ENCODE measurements around the gene MED1.
"Not testable (repeated sequence)": the region's sequence is repeated elsewhere in the genome, so short reads cannot be mapped to it uniquely, and the experiment has no call there.

Gene MED1

DNA sequence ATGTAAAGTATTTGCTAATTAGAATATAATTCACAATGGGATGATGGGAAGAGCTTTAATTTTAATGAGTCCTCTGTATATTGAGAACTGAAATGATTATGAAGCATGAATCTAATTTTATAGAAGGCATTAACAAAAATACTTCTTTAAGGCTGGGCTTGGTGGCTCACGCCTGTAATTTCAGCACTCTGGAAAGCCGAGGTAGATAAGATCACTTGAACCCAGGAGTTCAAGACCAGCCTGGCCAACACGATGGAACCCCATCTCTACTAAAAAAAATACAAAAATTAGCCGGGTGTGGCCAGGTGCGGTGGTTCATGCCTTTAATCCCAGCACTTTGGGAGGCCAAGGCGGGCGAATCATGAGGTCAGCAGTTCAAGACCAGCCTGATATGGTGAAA, 22.2 kb upstream of the MED1 start:
- TF ChIP-seq, protein P1, sequence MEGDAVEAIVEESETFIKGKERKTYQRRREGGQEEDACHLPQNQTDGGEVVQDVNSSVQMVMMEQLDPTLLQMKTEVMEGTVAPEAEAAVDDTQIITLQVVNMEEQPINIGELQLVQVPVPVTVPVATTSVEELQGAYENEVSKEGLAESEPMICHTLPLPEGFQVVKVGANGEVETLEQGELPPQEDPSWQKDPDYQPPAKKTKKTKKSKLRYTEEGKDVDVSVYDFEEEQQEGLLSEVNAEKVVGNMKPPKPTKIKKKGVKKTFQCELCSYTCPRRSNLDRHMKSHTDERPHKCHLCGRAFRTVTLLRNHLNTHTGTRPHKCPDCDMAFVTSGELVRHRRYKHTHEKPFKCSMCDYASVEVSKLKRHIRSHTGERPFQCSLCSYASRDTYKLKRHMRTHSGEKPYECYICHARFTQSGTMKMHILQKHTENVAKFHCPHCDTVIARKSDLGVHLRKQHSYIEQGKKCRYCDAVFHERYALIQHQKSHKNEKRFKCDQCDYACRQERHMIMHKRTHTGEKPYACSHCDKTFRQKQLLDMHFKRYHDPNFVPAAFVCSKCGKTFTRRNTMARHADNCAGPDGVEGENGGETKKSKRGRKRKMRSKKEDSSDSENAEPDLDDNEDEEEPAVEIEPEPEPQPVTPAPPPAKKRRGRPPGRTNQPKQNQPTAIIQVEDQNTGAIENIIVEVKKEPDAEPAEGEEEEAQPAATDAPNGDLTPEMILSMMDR (conservative IDR thresholded peaks at IDR 0.05; ENCODE audit: low read depth, low read length), result no peak
- H3K4me3 ChIP-seq (ENCODE audit: low read depth, low read length), result no peak overlapping the region
- DNase-seq (ENCODE audit: low read depth), result no peak

DNA sequence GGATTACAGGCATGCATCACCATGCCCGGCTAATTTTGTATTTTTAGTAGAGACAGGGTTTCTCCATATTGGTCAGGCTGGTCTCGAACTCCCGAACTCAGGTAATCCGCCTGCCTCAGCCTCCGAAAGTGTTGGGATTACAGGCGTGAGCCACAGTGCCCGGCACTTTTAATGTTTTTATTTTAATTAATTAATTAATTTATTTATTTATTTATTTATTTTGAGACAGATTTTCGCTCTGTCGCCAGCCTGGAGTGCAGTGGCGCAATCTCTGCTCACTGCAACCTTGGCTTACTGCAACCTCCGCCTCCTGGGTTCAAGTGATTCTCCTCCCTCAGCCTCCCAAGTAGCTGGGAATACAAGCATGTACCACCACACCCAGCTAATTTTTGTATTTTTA, 17.5 kb upstream of the MED1 start:
- DNase-seq (ENCODE audit: low read depth); H3K4me3 ChIP-seq (ENCODE audit: low read depth, low read length): not testable (repeated sequence)

DNA sequence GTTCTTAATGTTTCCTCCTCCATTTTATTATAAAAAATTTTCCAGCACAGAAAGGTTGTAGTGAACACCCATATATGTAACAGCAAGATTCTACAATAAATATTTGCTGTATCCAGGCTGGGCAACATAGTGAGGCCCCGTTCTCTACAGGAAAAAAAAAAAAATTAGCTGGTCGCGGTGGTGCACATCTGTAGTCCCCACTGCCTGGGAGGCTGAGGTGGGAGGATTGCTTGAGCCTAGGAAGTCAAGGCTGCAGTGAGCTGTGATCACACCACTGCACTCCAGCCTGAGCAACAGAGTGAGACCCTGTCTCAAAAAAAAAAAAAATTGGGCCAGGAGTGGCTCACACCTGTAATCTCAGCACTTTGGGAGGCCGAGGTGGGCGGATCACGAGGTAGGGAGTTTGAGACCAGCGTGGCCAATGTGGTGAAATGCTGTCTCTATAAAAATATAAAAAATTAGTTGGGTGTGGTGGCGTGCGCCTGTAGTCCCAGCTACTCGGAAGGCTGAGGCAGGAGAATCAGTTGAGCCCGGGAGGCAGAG, 13.6 kb upstream of the MED1 start:
- H3K4me3 ChIP-seq (ENCODE audit: low read depth, low read length), result peak overlapping the region; percentile 16
- DNase-seq (ENCODE audit: low read depth), result not testable (repeated sequence)

DNA sequence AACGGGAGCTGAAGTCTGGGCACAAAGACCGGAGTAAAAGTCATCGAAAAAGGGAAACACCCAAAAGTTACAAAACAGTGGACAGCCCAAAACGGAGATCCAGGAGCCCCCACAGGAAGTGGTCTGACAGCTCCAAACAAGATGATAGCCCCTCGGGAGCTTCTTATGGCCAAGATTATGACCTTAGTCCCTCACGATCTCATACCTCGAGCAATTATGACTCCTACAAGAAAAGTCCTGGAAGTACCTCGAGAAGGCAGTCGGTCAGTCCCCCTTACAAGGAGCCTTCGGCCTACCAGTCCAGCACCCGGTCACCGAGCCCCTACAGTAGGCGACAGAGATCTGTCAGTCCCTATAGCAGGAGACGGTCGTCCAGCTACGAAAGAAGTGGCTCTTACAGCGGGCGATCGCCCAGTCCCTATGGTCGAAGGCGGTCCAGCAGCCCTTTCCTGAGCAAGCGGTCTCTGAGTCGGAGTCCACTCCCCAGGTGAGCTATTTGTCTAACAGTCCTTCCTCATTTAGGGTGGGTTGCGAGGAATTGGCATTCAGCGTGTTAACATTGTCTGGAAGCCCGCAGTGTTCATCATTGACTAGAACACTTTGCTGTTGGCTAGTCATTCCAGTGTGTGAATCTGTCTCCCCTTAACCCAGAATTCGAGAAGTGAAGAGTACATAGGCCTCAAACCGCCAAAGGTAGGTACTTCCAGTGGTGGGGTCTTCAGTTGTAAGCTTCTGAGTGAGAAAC, 11.7 kb upstream of the MED1 start:
- peak; percentile 18 for DNase-seq (ENCODE audit: low read depth)
- peak overlapping the region; percentile 99 for H3K4me3 ChIP-seq (ENCODE audit: low read depth, low read length)
- TF ChIP-seq, protein P1 (conservative IDR thresholded peaks at IDR 0.05; ENCODE audit: low read depth, low read length), result no peak

DNA sequence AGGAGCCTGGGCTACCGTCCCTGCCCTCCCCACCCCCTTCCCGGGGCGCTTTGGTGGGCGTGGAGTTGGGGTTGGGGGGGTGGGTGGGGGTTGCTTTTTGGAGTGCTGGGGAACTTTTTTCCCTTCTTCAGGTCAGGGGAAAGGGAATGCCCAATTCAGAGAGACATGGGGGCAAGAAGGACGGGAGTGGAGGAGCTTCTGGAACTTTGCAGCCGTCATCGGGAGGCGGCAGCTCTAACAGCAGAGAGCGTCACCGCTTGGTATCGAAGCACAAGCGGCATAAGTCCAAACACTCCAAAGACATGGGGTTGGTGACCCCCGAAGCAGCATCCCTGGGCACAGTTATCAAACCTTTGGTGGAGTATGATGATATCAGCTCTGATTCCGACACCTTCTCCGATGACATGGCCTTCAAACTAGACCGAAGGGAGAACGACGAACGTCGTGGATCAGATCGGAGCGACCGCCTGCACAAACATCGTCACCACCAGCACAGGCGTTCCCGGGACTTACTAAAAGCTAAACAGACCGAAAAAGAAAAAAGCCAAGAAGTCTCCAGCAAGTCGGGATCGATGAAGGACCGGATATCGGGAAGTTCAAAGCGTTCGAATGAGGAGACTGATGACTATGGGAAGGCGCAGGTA, 11.0 kb upstream of the MED1 start:
- H3K4me3 ChIP-seq (ENCODE audit: low read depth, low read length), result peak overlapping the region; percentile 99
- peak; percentile 53 for DNase-seq (ENCODE audit: low read depth)
- TF ChIP-seq, protein P1 (conservative IDR thresholded peaks at IDR 0.05; ENCODE audit: low read depth, low read length), result no peak

DNA sequence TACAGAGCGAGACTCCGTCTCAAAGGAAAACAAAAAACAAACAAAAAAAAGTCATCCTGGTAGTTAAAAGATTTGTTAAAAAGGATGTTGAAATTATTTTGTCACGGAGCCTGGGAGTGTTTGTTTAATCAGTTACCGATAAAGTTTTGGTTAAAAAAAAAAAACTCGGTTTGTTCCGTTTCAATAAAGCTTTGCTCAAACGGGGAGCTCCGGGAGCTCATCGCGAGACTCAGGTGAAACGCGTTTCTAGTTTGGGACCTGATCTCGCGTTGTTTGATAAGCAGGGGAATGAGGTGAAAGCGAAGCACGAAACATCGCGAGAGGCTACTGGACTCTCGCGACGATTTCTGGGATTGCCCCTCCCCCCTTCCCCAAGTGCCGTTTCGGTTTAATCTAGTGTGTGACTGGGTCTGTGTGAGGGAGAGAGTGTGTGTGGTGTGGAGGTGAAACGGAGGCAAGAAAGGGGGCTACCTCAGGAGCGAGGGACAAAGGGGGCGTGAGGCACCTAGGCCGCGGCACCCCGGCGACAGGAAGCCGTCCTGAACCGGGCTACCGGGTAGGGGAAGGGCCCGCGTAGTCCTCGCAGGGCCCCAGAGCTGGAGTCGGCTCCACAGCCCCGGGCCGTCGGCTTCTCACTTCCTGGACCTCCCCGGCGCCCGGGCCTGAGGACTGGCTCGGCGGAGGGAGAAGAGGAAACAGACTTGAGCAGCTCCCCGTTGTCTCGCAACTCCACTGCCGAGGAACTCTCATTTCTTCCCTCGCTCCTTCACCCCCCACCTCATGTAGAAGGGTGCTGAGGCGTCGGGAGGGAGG, 10.3 kb upstream of the MED1 start, which contains the start of gene CDK12:
CDK12 (plus strand) TSS at position 374 of the 813 bp plus-strand sequence. CDS start 586 bp downstream, outside the sequence.
- TF ChIP-seq, protein P1 (conservative IDR thresholded peaks at IDR 0.05; ENCODE audit: low read depth, low read length), result no peak
- peak; percentile 100 for DNase-seq (ENCODE audit: low read depth)
- peak within 1 kb of the TSS; percentile 99 for H3K4me3 ChIP-seq (ENCODE audit: low read depth, low read length)

DNA sequence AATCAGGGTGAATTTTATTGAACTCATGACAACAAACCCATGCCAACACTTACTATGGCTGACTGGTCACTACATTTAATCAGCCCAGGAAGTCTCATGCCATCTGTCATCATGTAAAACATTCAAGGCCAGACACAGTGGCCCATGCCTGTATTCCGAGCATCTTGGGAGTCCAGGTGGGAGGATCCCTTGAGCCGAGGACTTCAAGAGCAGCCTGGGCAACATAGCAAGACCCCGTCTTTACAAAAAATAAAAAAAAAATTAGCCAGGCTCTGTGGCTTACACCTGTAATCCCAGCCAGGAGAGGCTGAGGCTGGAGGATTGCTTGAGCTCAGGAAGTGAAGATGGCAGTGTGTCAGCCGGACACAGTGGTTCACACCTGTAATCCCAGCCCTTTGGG, 4.9 kb upstream of the MED1 start:
- DNase-seq (ENCODE audit: low read depth), result no peak
- no peak overlapping the region for H3K4me3 ChIP-seq (ENCODE audit: low read depth, low read length)
- TF ChIP-seq, protein P1 (conservative IDR thresholded peaks at IDR 0.05; ENCODE audit: low read depth, low read length), result no peak
